Measurements from ENCODE around the gene WIZ.
A peak's percentile ranks its signal among the peaks of the same experiment; 100 is the strongest.

The WIZ gene

DNA sequence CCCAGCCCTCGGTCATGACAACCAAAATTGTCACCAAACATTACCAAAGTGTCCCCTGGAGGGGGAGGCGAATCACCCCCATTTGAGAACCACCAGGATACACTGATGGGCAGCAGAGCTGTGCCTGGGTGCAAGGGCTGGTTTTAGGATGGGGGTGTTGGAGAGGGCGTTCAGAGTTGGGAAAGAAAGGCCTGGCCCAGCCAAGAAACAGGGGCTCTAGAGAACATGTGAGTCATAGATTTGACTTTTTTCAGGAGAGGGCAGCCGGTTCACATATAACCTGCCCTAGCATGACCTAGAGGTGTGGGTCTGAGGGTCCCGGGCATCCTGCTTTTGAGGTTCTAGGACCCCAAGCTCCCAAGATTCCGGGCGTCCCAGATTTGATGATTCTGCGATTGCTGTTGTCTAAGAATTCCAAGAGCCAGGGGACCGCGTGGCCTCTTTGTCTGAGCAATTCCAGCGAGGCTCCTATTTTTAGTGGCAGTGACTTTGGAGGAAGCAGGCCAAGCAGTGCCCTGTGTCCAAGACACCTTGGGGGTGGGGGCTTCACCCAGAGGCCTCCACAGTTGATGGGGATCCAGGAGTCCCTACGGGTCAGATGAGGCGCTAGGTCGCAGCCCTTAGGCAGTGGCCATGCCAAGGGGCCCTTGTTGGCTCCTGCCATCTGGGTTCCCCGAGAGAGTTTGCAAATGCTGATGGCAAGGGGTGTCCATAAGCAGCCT, 5.1 kb downstream of the WIZ start:
- no peak for DNase-seq (ENCODE audit: low read depth in 2 of 2)

DNA sequence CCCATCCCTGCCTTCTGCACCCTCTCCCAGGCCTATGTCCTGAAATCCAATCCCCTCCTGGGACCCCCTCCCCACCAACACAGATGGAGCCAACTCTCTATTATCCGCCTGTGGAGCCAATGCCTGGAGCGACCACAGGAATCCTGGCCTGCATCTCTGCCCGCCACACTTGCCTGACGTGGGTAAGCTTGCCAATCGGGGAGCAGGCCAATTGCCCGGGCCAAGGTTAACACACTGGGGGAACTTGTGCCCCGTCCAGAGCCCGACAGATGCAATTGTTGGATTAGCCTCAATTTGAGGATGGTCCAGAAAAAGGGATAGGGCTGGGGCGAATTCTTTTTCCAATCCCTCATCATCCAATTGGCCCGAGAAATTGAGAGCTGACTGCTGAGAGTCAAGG, 5.9 kb downstream of the WIZ start:
- no peak for DNase-seq (ENCODE audit: low read depth in 2 of 2)

DNA sequence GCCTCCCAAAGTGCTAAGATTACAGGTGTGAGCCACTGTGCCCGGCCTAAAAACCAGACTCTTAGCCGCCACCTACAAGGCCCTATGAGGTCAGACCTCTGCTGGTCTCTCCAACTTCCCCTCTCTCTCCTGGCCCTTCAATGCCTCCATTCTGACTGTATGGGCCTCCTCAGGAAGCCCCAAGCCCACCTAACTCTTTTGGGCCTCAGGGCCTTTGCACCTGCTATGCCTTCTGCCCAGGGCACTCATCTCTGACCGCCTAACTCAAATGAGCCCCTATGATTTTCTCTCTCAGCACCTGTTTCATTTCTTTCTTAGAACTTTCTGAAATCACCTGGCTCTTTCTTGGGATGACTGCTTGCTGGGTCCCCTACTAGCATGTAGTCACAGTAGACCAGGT, 6.4 kb downstream of the WIZ start:
- no peak for DNase-seq (ENCODE audit: low read depth in 2 of 2)

DNA sequence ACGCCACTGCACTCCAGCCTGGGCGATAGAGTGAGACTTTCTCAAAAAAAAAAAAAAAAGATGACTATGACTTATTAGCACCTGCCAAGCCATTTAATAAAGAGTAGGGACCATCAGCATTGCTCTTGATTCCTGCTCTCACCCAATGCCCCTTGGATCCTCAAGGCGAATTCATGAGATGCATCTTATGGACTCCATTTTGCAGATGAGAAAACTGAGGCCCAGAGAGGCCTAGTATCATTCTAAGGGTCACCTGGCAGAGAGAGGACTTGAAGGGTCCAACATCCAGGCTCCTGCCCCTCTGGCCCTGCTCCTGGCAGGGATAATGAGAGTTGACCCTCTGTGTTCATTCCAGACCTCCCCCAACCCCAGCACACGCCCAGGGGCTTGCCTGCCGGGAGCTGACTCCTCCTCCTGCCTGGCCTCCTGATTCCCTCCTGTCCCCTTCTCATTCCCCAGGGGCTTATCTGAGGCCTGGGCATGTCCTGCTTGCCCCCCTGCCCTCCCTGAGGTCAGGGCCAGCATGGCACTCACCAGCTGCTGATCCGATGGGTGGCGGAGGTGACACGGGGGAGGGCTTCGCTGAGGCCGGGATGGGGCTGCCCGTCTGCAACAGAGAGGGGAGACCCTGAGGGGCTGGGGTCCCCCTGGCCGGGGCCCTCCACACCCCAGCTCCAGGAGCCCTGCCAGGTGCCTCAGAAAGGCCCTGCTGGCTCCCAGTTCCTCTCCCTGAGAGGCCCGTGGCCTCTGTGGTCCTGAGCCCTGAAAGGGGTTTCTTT, 7.4 kb downstream of the WIZ start:
- no peak for DNase-seq (ENCODE audit: low read depth in 2 of 2)

DNA sequence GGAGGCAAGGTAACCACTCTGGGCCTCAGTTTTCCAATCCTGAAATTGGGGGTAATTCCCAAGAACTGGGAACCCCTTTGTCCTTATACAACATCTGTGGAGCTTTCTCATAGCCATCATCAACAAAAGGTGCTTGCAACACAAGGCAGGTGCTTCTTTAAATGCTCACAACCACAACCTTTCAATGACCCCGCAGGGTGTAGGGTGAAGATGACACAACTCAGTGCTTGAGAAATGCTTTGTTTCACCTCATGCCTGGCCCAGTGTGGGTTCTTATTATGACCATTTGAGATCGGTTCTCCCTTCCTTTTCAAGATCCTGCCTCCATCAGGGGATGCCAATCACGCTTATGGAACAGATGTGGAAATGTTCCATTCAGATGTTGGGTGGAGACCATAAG, 8.4 kb downstream of the WIZ start:
- DNase-seq (ENCODE audit: low read depth in 2 of 2), result no peak

DNA sequence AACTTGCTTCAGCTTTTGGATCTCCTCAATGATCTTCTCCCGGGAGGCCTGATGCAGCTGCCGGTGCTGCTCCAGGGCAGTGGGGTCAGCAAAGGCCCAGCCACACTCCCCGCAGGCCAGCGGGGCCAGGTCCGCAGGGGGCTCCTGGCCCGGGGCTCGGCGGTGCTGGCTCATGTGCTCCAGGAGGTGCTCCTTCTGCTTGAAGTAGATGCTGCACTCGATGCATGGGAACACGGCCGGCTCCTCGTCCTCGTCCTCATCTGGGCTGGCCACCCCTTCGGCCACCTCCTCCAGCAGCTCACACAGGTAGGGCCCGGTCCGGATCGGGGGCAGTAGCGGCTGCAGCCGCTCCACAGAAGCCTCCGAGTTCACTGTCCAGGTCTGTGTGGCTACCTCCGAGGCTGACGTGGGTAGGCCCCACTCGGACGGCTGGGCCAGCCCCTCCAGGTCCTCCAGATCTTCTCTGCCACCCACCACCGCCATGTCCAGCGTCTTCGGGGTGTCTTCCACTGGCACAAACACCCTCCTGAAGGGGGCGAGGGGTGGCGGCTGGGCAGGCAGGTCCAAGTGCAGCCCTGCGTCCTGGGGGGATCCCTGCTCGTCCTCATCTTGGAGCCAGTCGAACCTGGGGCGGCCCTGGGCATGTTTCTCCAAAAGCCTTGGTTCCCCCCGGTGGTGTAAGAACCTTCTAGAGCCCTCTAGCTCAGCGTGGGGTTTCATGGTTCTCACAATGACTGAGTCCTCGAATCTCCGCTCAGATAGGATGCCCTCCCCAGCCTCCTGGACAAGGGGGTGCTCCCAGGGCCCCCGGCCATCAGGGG, 9.7 kb downstream of the WIZ start:
- DNase-seq (ENCODE audit: low read depth in 2 of 2), result no peak

DNA sequence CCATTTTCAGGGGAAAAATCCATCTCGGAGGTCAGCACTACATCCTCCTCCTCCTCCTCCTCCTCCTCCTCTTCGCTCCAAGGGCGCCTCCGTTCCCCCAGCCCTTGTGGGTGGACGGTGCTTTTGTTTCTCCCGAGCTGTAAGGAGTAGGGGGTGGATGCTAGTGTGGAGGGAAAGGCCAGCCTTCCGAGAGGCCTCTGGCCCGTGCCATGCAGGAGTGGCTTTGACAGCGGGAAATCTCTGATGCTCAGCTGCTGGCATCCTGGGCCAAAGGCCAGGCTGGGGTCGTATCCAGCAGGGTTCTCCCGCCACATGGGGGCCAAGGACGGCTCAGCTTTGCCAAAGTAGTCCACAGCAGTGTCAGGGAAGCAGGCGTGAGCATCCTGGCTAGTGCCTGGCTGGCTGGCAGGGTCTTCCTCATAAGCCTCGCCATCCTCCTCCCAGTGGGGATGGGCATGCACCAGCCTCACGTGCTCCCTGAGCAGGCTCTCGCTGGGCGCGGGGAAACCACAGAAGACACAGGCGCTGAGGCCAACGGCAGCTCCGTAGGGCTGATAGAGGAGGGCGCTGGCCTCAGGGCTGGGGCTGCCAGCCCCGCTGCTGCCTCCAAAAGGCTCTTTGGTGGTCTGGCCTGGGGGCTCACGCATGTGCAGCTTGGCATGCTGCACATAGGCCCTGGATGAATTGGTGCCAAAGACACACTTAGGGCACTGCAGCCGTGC, 10.5 kb downstream of the WIZ start:
- no peak for DNase-seq (ENCODE audit: low read depth in 2 of 2)

DNA sequence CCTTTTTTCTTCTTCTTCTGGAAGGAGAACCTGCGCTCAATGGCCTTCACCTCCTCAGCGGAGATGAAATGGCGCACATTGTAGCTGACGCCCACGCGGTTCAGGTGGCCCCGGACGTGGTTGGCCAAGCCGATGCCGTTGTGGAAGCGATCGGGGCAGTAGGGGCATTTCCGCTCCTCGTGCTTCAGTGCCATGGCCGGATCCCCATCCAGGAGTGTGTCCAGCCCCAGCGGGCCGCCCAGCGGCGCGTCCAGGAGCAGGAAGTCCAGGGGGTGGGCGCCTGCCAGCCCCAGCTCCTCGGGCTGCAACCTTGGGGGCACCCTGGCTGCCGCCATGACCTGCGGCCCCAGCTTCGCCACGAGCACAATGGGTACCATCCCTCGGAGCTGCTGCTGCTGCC, 11.2 kb downstream of the WIZ start:
- DNase-seq (ENCODE audit: low read depth in 2 of 2), result no peak

DNA sequence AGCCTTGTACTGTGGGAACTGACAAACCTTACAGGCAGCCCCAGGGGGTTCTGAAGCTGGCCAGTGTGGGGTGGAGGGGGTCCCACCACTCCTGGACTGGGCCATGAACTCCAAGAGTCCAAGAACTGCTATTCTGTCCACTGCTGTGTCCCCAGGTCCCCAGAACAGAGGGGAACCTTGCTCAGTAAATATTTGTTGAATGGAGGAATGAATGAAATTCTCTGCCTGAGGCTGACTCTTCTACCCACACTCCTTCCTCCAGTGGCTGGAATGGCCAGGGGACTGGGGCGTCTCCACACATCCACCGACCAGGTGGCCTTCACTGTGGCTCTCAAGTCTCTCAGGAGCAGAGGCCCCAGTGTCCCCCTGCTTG, 11.6 kb downstream of the WIZ start:
- DNase-seq (ENCODE audit: low read depth in 2 of 2), result no peak

DNA sequence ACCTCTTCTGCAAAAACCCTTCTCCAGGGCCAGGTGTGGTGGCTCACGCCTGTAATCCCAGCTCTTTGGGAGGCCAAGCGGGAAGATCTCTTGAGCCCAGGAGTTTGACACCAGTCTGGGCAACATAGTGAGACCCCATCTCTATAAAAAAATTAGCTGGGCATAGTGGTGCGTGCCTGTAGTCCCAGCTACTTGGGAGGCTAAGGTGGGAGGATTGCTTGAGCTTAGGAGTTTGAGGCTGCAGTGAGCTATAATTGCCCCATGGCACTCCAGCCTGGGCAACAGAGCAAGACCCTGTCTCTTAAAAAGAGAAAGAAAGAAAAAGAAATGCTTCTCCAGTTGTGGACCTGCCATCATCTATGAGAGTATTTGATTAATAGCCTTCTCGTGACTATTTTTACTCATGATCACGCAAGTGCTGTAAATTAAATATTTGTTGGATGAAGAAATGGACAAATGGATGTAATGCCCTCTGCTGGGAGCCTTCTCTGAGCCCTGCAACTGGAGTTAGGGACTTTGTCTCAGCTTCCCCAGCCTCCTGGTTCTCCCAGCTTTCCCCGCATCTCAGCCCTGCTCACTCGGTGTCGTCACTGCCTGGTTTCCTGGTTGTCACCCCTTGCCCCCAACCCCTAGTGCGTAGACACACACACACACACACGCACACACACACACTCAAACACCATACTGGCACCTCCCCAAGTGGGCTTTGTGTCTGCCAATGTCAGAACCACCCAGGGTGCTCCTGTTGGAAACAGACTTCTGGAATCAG, 12.2 kb downstream of the WIZ start:
- DNase-seq (ENCODE audit: low read depth in 2 of 2), result no peak

DNA sequence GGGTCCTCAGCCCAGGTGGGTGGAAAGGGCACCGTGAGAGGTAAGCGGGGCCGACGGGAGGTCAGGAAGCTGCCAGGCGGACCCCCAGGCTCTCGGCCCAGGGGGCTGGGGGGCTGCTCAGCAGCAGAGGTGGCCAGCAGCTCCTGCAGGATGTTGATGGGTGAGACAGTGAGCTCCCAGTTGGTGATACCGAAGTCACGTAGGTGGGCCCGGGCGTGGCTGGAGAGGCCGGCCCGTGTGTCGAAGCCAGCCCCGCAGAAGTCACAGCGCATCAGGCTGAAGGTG, 13.0 kb downstream of the WIZ start:
- no peak for DNase-seq (ENCODE audit: low read depth in 2 of 2)

DNA sequence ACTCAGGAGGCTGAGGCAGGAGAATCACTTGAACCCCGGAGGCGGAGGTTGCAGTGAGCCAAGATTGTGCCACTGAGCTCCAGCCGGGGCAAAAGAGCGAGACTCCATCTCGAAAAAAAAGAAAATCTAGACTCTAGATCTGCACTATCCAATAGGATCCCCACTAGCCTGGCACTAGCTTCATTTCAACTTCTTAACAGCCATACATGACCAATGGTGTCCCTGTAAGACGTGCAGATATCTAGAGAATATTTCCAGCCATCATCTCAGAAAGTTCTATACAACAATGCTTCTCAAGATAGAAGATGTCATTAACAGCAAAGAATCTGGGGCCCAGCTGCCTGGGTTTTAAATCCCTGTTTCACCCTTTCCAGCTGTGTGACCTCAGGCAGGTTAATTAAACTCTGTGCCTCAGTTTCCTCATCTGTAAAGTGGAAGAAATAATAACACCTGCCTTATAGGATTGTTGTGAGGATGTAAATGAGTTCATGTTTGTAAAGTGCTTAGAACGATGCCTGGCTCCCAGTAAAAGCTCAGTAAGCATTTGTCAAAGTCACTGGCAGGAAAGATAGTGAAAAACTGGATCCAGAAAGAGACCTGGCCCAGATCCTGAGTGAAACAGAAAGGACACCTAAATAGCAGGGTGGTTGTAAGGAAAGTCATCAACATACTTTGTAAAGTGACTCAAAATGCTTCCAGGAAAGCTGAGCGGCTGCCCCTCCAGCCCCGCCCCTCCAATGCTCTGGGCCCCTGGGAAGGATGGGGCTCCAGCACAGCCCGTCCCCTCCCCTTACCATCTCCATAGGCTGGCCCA, 13.5 kb downstream of the WIZ start:
- no peak for DNase-seq (ENCODE audit: low read depth in 2 of 2)

DNA sequence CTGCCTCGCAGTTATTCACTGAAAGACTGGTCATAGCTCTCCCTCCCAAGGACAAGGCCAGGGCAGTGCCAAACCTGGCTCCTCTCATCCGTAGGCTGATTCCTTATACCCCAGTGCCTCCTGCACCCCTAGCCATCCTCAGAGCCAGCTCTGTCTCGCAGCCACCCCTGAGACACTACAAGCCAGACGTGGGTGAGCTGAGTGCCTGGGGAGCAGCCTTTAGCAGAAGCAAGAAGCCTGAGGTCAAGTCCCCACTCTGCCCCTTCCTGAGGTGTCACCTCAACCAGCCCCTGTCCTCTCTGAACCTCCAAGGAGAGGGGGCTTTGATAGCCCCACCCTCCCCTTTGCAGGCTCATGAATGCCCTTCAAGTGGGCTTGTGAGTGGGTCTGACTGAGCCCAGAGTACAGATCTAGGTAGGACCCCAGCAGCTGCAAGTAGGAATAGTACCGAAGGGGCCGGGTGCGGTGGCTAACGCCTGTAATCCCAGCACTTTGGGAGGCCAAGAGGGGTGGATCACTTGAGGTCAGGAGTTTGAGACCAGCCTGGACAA, 16.2 kb downstream of the WIZ start:
- no peak for DNase-seq (ENCODE audit: low read depth in 2 of 2)

DNA sequence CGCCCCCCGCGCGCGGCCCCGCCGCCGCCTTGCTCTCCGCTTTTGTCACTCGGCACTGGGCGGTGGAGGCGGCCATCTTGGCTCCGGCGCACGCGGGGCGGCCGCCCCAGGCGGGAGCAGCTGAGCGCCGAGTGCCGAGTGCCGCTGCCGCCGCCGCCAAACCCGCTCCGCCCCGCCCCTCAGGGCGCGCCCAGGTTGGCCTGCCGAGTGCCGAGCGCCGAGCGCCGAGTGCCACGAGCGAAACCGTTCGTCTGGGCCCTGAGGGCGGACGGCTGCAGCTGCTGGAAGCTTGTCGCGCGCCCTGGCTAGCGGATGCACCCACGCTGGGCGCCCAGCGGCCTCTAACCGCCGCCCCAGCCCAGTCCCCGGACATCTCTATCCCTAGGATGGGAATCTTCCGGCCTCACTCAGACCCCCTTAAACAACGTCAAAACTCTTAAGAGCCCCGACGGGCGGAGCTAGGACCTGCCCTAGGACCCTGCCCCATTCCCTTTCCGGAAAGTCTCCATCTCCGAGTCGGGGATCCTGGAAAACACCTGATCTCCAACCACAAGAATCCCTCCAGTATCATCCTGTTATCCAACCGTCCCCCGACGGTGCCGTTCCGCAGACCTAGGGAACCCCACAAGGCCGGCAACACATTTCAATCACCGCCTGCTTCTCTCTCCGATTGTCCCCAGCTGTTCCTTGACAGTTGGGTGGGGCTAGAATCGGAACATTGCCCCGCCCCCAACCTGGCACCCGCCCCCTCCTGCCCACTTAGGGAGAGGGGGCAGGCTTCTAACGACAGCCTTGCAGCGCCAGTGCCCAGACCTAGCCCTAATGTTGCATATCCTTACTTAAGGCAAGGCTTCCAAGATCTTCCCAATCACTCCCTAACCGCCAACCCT, 16.9 kb downstream of the WIZ start:
- DNase-seq (ENCODE audit: low read depth in 2 of 2), result peak; percentile 81 to 86

DNA sequence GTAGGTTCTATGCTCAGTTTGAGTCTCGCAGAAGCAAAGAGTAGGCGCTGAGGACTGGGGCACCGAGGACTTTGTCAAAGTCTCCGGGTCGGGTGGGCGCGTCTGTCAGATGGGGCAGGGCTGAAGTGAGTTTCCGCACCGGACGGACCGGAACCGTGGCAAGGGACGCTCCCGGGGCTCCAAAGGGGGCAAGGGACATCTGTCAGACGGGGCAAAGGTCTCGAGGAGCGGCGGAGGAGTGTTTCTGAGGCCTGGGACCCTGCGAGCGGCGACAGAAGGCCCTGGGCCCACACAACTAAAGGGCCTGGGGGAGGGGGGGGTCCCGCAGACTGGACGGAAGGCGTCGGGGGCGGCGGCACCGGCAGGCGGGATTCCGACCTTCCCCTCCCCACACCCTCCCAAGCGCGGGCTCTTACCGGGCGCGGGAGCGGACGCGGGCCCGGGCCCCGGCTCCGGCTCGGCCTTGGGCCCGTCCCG, 17.7 kb downstream of the WIZ start:
- DNase-seq (ENCODE audit: low read depth in 2 of 2), result no peak

DNA sequence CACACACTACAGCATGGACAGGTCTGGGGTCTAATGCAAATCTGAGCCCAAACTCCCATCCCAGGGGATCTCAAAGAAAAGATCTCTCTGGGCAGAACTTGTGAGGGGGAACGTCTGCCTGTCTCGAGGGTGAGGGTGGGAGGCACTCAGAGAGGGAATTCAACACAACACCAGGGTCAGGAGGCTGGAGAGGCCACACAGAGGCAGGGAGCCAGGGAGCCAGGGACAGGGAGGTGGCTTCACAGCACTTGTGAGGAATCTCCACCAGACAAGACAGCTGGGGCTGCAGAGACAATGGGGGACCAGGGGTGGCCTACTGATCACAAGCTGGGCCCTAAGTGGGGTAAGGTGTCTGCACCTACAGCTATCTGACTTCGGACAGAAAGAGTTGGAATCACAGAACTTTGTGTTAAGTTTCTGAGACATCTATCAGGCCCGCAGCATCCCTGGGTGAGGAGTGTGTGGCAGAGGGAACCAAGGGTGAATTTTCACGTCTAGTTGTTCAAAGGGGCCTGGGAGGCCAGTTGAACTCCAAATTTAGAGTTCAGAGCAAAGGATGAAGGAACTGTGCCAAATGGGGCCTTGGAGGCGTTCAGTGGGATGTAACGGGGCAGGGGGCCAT, 18.2 kb downstream of the WIZ start:
- DNase-seq (ENCODE audit: low read depth in 2 of 2), result no peak

DNA sequence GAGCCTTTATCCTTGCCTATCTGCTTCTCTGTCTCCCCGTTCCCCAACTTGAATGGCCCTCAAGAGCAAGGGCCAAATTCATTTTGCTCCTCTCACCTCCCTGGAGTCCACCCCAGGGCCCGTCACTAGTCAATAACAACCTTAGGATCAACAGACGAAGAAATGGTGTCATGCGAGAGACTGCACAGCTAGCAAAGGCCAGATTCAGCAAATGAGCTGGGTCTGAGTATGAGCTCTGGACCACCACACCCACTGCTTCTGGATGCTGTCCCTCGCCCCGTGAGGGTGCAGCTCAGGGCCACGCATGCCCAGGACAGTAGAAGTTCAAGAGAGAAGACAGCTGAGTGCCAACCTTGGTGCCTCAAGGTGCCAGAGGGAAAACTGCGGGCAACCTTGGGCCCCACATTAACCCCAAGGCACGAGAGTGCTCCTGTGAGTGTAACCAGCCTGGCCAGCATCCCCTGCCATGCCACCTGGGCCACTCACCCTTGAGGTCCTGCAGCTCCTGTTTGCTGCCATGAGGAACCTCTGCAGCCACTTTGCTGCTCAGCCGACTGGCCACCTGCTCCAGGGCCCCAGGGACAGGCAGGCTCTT, 19.1 kb downstream of the WIZ start:
- DNase-seq (ENCODE audit: low read depth in 2 of 2), result no peak

DNA sequence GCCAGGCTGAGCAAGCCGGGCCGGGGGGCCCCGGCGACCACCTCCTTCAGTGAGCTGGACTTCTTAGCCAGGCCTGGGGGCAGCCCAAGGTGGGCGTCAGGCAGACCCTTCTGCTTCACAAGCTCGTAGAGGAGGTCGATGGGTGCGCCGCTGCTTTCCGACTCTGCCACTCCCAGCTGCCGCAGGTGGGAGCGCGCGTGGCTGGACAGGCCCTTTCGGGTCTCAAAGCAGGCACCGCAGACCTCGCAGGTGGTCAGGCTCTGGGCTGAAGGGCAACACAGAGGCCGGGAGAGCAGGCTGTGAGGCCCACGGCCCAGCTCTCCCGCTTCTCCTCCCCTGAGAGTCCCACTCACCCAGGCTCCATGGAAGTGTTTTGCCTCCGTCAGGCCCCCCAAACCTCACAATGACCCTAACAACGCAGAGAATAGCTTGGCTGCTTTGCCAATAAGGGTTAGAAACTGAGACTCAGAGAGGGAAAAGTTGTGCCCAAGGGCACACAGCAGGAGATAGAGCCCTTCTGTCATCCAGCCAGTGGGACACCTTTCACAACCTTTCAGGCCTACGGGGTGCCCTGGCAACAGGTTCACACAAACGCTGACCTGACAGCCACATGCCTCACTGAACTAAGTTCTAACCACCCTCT, 19.8 kb downstream of the WIZ start:
- no peak for DNase-seq (ENCODE audit: low read depth in 2 of 2)
